Gastrocnemius medialis (tissue), 4 donors: ENCODE measurements around the gene CCL1. TPM values are rescaled to one million over a fixed set of nuclear protein-coding genes. Genes with fewer than 3 reads are reported as not detected.

Experiments
- ATAC-seq, 2 donors: fragments of 150-250 bp; one replicate each; pipeline ENCODE4 v1.9.1; 2016
- DNase-seq, 2 donors: peaks; one replicate each; pipeline ENCODE4 v3.0.0-alpha.2; 2019
- H3K27ac ChIP-seq, 4 donors: fragments of 200-600 bp; sonication (generic); 1 replicate in 1 of 4; 2 replicates in 3 of 4; pipeline ENCODE4 v1.5.1; 2016 to 2018; ENCODE audit warnings: mild to moderate bottlenecking in 2 of 4, moderate library complexity in 1 of 4
- H3K27me3 ChIP-seq, 3 donors: fragments of 200-600 bp; sonication (generic) in 2 of 3; 1 replicate in 1 of 3; 2 replicates in 2 of 3; pipeline versions ENCODE4 v1.5.1 to v1.6.0; 2016 to 2019; ENCODE audit warnings: mild to moderate bottlenecking in 1 of 3, moderate library complexity in 1 of 3
- H3K36me3 ChIP-seq, 2 donors: fragments of 200-600 bp; sonication (generic) in 1 of 2; one replicate each; pipeline ENCODE4 v1.5.1; 2017 to 2018
- H3K4me1 ChIP-seq, 2 donors: fragments of 200-600 bp; sonication (generic) in 1 of 2; one replicate each; pipeline ENCODE4 v1.5.1; 2016 to 2017; ENCODE audit warnings: mild to moderate bottlenecking in 2 of 2
- H3K4me3 ChIP-seq, 4 donors: fragments of 200-600 bp; sonication (generic) in 3 of 4; 1 replicate in 1 of 4; 2 replicates in 3 of 4; pipeline ENCODE4 v1.5.1; 2016 to 2019; ENCODE audit warnings: mild to moderate bottlenecking in 2 of 4
- H3K9me3 ChIP-seq, 3 donors: fragments of 200-600 bp; sonication (generic) in 2 of 3; 1 replicate in 1 of 3; 2 replicates in 2 of 3; pipeline ENCODE4 v1.5.1; 2016 to 2019
- CTCF ChIP-seq, 5 experiments: fragments of 450-650 bp in 3 of 5; fragments of 200-600 bp in 2 of 5; sonication (generic) in 2 of 5; IDR thresholded peaks in 4 of 5; conservative IDR thresholded peaks in 1 of 5; 1 replicate in 4 of 5; 2 replicates in 1 of 5; pipeline ENCODE4 v1.5.1; 2016 to 2019; ENCODE audit warnings: antibody characterized with exemption in 5 of 5, mild to moderate bottlenecking in 3 of 5, moderate library complexity in 3 of 5
- POLR2A ChIP-seq, 2 donors: fragments of 450-650 bp; IDR thresholded peaks; one replicate each; pipeline ENCODE4 v1.6.1; 2017; ENCODE audit warnings: antibody characterized with exemption in 2 of 2, mild to moderate bottlenecking in 2 of 2, moderate library complexity in 2 of 2
- in situ Hi-C, 4 donors: fragments of 200-750 bp; cut with MboI; loops; one replicate each; pipeline versions ENCODE4 v1.15.0 to v1.8.0; 2017; ENCODE audit warnings: low sequenced_read_pairs in 4 of 4
- intact Hi-C: fragments of 100-400 bp; cut with DNase I; formaldehyde crosslinking; loops from one replicate; pipeline ENCODE4 v1.15.1; 2023; ENCODE audit warnings: low total_unique reads
- total RNA-seq, 4 donors: library from RNA; depleted of rRNA; stranded (reverse); fragments of >200 nt; gene quantifications; one replicate each; pipeline versions ENCODE4 v1.1.0 to v1.2.3, GENCODE V29; 2016

Gene CCL1
- not detected for total RNA-seq

- no peak for TF ChIP-seq CTCF (IDR thresholded peaks at IDR 0.05 in 4 of 5, conservative IDR thresholded peaks at IDR 0.05 in 1 of 5)
- no peak for TF ChIP-seq POLR2A (IDR thresholded peaks at IDR 0.05)
- intact Hi-C loops (loop anchor here (10.0 kb wide), 1 partner anchor 588 kb away; no protein-coding TSS in a partner anchor), in situ Hi-C loops (loop anchor here (5.0 to 10.0 kb wide), 3 partner anchors 161 to 168 kb away; no protein-coding TSS in a partner anchor)
- Histone ChIP-seq H3K4me1 (no peaks in the 10 kb centered on the region), H3K36me3 (no peaks in the 10 kb centered on the region), H3K9me3 (no peaks in the 10 kb centered on the region), H3K27me3 (no peaks in the 10 kb centered on the region), H3K27ac (no peak within 1 kb of the TSS), H3K4me3 (no peak within 1 kb of the TSS)
- no peak for ATAC-seq
- DNase-seq, result no peak
These were observed at the start of gene CCL1 for GRCh38 chr17:34363183-34363661. Gene CCL1 (minus strand): TSS chr17:34363233. CDS start chr17:34363161, 72 bp downstream.

- TF ChIP-seq POLR2A (IDR thresholded peaks at IDR 0.05) (no peak), CTCF (IDR thresholded peaks at IDR 0.05 in 4 of 5, conservative IDR thresholded peaks at IDR 0.05 in 1 of 5) (no peak)
- no peaks in the 10 kb centered on the region for H3K36me3 ChIP-seq
- intact Hi-C loops, result no loop called here
- no peak overlapping the region for H3K27ac ChIP-seq
- no peak for ATAC-seq
- in situ Hi-C loops, result loop anchor here in 1 of 4 donors (25.0 kb wide), 1 partner anchor 225 kb away; no protein-coding TSS in a partner anchor
- H3K27me3 ChIP-seq, result peaks cover 0 to 48% (median 8%) of the 10 kb centered on the region in 3 donors
- H3K4me1 ChIP-seq, result peaks cover 0 to 3% of the 10 kb centered on the region in 2 donors
- no peaks in the 10 kb centered on the region for H3K9me3 ChIP-seq
- no peak overlapping the region for H3K4me3 ChIP-seq
- no peak for DNase-seq
These were observed 49.5 kb upstream of the CCL1 start for GRCh38 chr17:34412534-34412933.

- intact Hi-C loops, result no loop called here
- Histone ChIP-seq H3K36me3 (no peaks in the 10 kb centered on the region), H3K4me1 (no peaks in the 10 kb centered on the region), H3K9me3 (no peaks in the 10 kb centered on the region), H3K27ac (no peak overlapping the region), H3K27me3 (peaks cover 0 to 52% (median 8%) of the 10 kb centered on the region in 3 donors), H3K4me3 (no peak overlapping the region)
- DNase-seq (no peak), ATAC-seq (no peak)
- in situ Hi-C loops, result loop anchor here in 1 of 4 donors (25.0 kb wide), 1 partner anchor 225 kb away; no protein-coding TSS in a partner anchor
- TF ChIP-seq CTCF (IDR thresholded peaks at IDR 0.05 in 4 of 5, conservative IDR thresholded peaks at IDR 0.05 in 1 of 5) (no peak), POLR2A (IDR thresholded peaks at IDR 0.05) (no peak)
These were observed 48.8 kb upstream of the CCL1 start for GRCh38 chr17:34411646-34412421.

GRCh38 chr17:34409352-34409751 lies 46.3 kb upstream of the CCL1 start:
- Histone ChIP-seq H3K36me3 (no peaks in the 10 kb centered on the region), H3K9me3 (no peaks in the 10 kb centered on the region), H3K27me3 (peaks cover 0 to 50% (median 7%) of the 10 kb centered on the region in 3 donors), H3K4me1 (no peaks in the 10 kb centered on the region), H3K4me3 (no peak overlapping the region), H3K27ac (no peak overlapping the region)
- DNase-seq (no peak), ATAC-seq (no peak)
- TF ChIP-seq CTCF (IDR thresholded peaks at IDR 0.05 in 4 of 5, conservative IDR thresholded peaks at IDR 0.05 in 1 of 5), result no peak
- no peak for TF ChIP-seq POLR2A (IDR thresholded peaks at IDR 0.05)
- intact Hi-C loops (no loop called here), in situ Hi-C loops (loop anchor here in 1 of 4 donors (25.0 kb wide), 1 partner anchor 228 kb away; no protein-coding TSS in a partner anchor)
